Lung (tissue), 12 donors: ENCODE data around the gene CD93. TPM values are rescaled to one million over a fixed set of nuclear protein-coding genes. Genes with fewer than 3 reads are reported as not detected.

ENCODE experiments used
- ATAC-seq: fragments of 200-7000 bp; cut with Tn5 transposase; one replicate; pipeline ENCODE4 v1.9.1; 2020; ENCODE audit warnings: moderate number of reproducible peaks; ENCODE audit not compliant: insufficient read depth, low FRiP score
- DNase-seq, 3 donors: peaks; one replicate each; pipeline ENCODE4 v3.0.0-alpha.2; 2013 to 2017
- H3K27ac ChIP-seq, 2 donors: one replicate each; pipeline ENCODE4 v1.5.1; 2013; ENCODE audit warnings: mild to moderate bottlenecking in 2 of 2, moderate library complexity in 2 of 2, control low read depth in 1 of 2, inconsistent platforms in 1 of 2, low read depth in 1 of 2, low read length in 1 of 2
- H3K27me3 ChIP-seq, 3 donors: one replicate each; pipeline ENCODE4 v1.5.1; 2013; ENCODE audit warnings: low read length in 2 of 3; ENCODE audit not compliant: control insufficient read depth in 3 of 3, insufficient read depth in 3 of 3
- H3K36me3 ChIP-seq, 4 donors: one replicate each; pipeline ENCODE4 v1.5.1; 2013; ENCODE audit warnings: low read length in 4 of 4, mild to moderate bottlenecking in 1 of 4, moderate library complexity in 1 of 4; ENCODE audit not compliant: control insufficient read depth in 4 of 4, insufficient read depth in 4 of 4
- H3K4me1 ChIP-seq, 5 donors: one replicate each; pipeline ENCODE4 v1.5.1; 2013; ENCODE audit warnings: low read length in 5 of 5, mild to moderate bottlenecking in 2 of 5, moderate library complexity in 1 of 5; ENCODE audit not compliant: control insufficient read depth in 5 of 5, insufficient read depth in 5 of 5
- H3K4me3 ChIP-seq: one replicate; pipeline ENCODE4 v1.5.1; 2013; ENCODE audit warnings: mild to moderate bottlenecking, control low read depth, moderate library complexity
- H3K9ac ChIP-seq, 2 donors: one replicate each; pipeline ENCODE4 v1.5.1; 2013; ENCODE audit warnings: low read length in 2 of 2, control low read depth in 1 of 2; ENCODE audit not compliant: insufficient read depth in 1 of 2
- H3K9me3 ChIP-seq, 4 donors: one replicate each; pipeline ENCODE4 v1.5.1; 2013; ENCODE audit warnings: low read length in 3 of 4, mild to moderate bottlenecking in 1 of 4, moderate library complexity in 1 of 4; ENCODE audit not compliant: control insufficient read depth in 4 of 4, insufficient read depth in 3 of 4
- WGBS, 2 donors: extraction: QIAGEN DNeasy Blood & Tissue Kit; methylation state at CpG; one replicate each; pipeline ENCODE4 v1.1.7; 2013; 5-methylcytosine and 5-hydroxymethylcytosine counted together
- polyA plus RNA-seq, 2 donors: library from polyadenylated mRNA; stranded (reverse); fragments of 200-250 nt; gene quantifications; one replicate each; pipeline ENCODE4 v1.2.1, GENCODE V29; 2013
- total RNA-seq, 2 donors: library from RNA; depleted of rRNA in 1 of 2; stranded (reverse); fragments of >200 nt in 1 of 2; gene quantifications; one replicate each; pipeline ENCODE4 v1.2.1, GENCODE V29; 2014 to 2021
- TF ChIP-seq, protein P1 (sequence below): IDR thresholded peaks from 2 replicates; pipeline ENCODE4 v1.5.1; 2012; ENCODE audit warnings: mild to moderate bottlenecking; ENCODE audit errors: control extremely low read depth, extremely low read depth
- donor health status: control.
- donor health status: control.
- donor health status: Bipolar disorder and iron deficiency.
- donor health status: healthy.
- donor health status: DM: yes; HTN: yes; CAD: no.

CD93 gene
- total and polyA plus RNA-seq, 4 donors: 17.9 to 239 (median 126) TPM

DNA sequence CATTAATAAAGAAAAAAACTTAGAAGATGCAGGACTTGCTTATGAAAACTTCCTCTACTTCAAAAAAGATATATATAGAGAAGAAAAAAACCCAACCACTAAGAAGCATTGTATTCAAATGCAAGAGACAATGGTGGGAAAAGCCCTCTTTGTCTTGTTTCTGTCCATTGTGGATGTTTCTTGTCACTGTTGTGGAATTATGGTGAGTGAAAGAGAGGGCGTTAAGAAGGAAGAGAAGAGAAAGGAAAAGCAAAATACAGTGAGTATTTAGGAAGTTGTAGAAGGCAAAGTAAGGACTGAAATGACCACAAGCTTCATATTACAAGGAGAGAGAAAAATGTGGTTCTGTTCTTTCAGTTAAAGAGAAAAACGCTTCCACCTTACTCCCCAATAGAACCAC is 22.5 kb downstream of the CD93 start:
- TF ChIP-seq, protein P1, sequence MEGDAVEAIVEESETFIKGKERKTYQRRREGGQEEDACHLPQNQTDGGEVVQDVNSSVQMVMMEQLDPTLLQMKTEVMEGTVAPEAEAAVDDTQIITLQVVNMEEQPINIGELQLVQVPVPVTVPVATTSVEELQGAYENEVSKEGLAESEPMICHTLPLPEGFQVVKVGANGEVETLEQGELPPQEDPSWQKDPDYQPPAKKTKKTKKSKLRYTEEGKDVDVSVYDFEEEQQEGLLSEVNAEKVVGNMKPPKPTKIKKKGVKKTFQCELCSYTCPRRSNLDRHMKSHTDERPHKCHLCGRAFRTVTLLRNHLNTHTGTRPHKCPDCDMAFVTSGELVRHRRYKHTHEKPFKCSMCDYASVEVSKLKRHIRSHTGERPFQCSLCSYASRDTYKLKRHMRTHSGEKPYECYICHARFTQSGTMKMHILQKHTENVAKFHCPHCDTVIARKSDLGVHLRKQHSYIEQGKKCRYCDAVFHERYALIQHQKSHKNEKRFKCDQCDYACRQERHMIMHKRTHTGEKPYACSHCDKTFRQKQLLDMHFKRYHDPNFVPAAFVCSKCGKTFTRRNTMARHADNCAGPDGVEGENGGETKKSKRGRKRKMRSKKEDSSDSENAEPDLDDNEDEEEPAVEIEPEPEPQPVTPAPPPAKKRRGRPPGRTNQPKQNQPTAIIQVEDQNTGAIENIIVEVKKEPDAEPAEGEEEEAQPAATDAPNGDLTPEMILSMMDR: no peak
- peaks cover 0 to 2% (median 0%) of the 10 kb centered on the region in 4 donors for H3K36me3 ChIP-seq
- WGBS, 2 donors: 45 to 58% methylated on average over 2 of the region's 2 CpGs
- ATAC-seq (no peak), DNase-seq (no peak)
- no peak overlapping the region for H3K4me3 ChIP-seq
- no peaks in the 10 kb centered on the region for H3K9me3 ChIP-seq
- H3K27me3 ChIP-seq: no peaks in the 10 kb centered on the region
- H3K4me1 ChIP-seq: peaks cover 8 to 77% (median 22%) of the 10 kb centered on the region in 5 donors
- no peak overlapping the region for H3K27ac ChIP-seq
- H3K9ac ChIP-seq: no peak overlapping the region

DNA sequence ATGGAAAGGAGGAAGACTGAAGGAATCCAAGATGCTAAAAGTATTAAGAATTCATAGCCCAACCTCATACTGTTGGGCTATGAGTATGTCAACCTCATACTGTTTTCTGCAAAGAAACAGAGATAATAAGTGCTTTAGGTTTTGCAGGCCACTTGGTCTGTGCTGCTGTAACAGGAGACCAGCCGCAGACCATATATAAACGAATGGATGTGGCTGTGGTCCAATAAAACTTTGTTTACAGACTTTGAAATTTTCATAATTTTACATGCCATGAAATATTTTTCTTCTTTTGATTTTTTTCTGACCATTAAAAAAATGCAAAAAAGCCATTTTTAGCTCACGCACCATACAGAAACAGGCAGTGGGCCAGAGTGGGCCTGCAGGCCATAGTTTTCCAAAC is 23.0 kb downstream of the CD93 start:
- TF ChIP-seq, protein P1: no peak
- 76 to 84% methylated on average over 3 of the region's 3 CpGs for WGBS, 2 donors
- peak in 1 of 3 donors; percentile 69 for DNase-seq
- no peak overlapping the region for H3K9ac ChIP-seq
- no peak for ATAC-seq
- H3K27me3 ChIP-seq: no peaks in the 10 kb centered on the region
- peaks cover 8 to 81% (median 22%) of the 10 kb centered on the region in 5 donors for H3K4me1 ChIP-seq
- no peak overlapping the region for H3K4me3 ChIP-seq
- H3K9me3 ChIP-seq: no peaks in the 10 kb centered on the region
- H3K36me3 ChIP-seq: peaks cover 0 to 2% (median 0%) of the 10 kb centered on the region in 4 donors
- H3K27ac ChIP-seq: no peak overlapping the region

DNA sequence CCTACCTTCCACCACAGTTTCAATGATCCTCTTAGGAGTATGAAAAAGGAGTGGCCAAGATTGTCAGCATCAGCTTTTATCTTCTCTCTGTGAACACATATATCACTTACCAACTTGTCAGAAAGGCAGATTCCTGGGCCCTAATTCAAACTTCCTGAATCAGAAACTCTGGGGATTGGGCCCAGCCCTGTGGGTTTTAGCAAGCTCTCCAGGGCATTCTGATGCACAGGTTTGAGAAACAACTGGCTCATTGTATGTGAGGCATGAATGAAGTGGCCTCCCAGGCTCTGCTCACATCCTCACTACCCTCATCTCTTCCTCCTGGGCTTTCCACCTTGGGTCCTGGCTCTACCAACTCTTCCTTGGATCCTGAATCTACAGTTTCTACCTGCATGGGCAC is 23.5 kb downstream of the CD93 start:
- no peak overlapping the region for H3K27ac ChIP-seq
- ATAC-seq: no peak
- DNase-seq: no peak

More for the DNA sequence above, 23.5 kb downstream of the CD93 start:
- no peak overlapping the region for H3K9ac ChIP-seq
- no peaks in the 10 kb centered on the region for H3K27me3 ChIP-seq
- no peaks in the 10 kb centered on the region for H3K9me3 ChIP-seq
- TF ChIP-seq, protein P1: no peak
- no peaks in the 10 kb centered on the region for H3K36me3 ChIP-seq
- peaks cover 8 to 86% (median 22%) of the 10 kb centered on the region in 5 donors for H3K4me1 ChIP-seq
- H3K4me3 ChIP-seq: no peak overlapping the region
